ENCODE data around the gene ZNF174. TPM values are rescaled to one million over a fixed set of nuclear protein-coding genes. Genes with fewer than 3 reads are reported as not detected.

ZNF174 gene
- total RNA-seq, 2 experiments from 2014 or later: 9.8 to 10.5 TPM

DNA sequence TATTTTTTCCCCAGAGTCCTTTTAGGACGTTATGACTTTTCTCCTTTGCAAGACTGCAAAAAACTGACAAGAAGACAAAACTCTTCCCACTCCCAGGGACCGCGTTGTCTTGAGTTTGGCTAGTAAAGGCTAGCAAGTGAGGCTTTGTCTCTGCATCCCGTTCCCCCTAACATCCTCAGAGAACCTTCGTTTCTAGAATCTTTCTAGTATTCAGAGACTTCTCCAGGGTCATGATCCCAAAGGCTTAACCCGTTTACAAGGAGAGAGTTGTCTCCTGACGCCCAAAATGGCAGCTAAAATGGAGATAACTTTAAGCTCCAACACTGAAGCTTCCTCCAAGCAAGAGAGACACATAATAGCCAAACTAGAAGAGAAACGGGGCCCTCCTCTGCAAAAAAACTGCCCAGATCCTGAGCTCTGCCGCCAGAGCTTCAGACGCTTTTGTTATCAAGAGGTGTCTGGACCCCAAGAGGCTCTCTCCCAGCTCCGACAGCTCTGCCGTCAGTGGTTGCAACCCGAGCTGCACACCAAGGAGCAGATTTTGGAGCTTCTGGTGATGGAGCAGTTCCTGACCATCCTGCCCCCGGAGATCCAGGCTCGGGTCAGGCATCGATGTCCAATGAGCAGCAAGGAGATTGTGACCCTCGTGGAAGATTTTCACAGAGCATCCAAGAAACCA lies 843 bp downstream of the ZNF174 start:
- Mint-ChIP-seq H3K27me3 (no peaks in the 10 kb centered on the region), H3K9me3 (peaks cover 31% of the 10 kb centered on the region), H3K27ac (peak overlapping the region; percentile 77), H3K36me3 (peaks cover 71% of the 10 kb centered on the region), H3K4me3 (peak overlapping the region; percentile 97), H3K4me1 (peaks cover 23% of the 10 kb centered on the region)
- DNase-seq: no peak

DNA sequence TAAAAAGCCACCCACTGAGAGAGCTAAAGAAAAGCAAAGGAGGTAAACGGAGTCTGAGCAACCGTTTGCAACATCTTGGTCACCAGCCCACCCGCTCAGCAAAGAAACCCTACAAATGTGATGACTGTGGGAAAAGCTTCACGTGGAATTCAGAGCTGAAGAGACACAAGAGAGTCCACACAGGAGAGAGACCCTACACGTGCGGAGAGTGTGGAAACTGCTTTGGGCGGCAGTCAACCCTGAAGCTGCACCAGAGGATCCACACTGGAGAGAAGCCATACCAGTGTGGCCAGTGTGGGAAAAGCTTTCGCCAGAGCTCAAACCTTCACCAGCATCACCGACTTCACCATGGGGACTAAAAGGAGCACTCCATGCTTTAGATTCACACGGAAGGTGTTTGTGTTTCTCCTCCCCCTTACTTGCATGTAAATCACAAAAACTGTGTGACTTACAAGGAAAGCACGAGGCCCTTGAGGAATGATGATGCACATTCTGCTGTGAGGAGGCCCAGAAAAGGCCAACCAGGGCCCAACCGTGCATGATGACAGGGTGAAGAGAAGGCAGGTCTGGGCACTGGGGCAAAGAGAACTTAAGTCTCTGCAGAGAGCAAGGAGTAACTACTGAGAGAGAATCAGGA lies 7.7 kb downstream of the ZNF174 start:
- Mint-ChIP-seq H3K27me3 (no peaks in the 10 kb centered on the region), H3K4me1 (peaks cover 5% of the 10 kb centered on the region), H3K9me3 (peaks cover 50% of the 10 kb centered on the region)

GRCh38 chr16:3413730-3414379 lies 12.8 kb downstream of the ZNF174 start:
- no peaks in the 10 kb centered on the region for H3K4me1 Mint-ChIP-seq
- H3K27me3 Mint-ChIP-seq: no peaks in the 10 kb centered on the region
- H3K9me3 Mint-ChIP-seq: peaks cover 37% of the 10 kb centered on the region
- peaks cover 33% of the 10 kb centered on the region for H3K36me3 Mint-ChIP-seq
- no peak for DNase-seq
- no peak overlapping the region for H3K4me3 Mint-ChIP-seq
- H3K27ac Mint-ChIP-seq: no peak overlapping the region

More for the DNA sequence above, 7.7 kb downstream of the ZNF174 start:
- H3K36me3 Mint-ChIP-seq: peaks cover 76% of the 10 kb centered on the region
- no peak overlapping the region for H3K4me3 Mint-ChIP-seq
- H3K27ac Mint-ChIP-seq: no peak overlapping the region
- DNase-seq: no peak

DNA sequence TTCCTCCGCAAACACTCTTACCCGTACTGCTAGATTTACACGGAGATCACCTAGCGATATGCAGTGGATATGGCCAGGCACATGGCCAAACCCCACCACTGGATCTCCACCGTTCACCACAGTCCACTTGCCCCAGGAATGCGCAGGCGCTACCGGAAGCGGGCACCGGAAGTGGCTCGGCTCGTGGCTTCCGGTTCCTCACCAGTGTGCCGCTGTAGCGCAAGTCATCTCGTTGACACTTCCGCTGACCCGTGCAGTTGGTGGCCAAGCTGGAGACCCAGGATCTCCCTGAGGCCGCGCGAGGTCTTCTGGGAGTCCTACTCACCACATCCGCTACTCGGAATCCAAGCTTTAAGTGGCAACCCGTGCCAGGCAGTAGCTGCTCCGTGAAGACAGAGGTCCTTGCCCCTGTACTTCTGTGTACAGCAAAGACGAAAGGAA lies 30.8 kb downstream of the ZNF174 start:
- H3K4me1 Mint-ChIP-seq: peaks cover 13% of the 10 kb centered on the region
- H3K27me3 Mint-ChIP-seq: no peaks in the 10 kb centered on the region
- DNase-seq: peak; percentile 73
- peaks cover 16% of the 10 kb centered on the region for H3K36me3 Mint-ChIP-seq
- H3K9me3 Mint-ChIP-seq: peaks cover 7% of the 10 kb centered on the region
- H3K27ac Mint-ChIP-seq: peak overlapping the region; percentile 73
- peak overlapping the region; percentile 68 for H3K4me3 Mint-ChIP-seq

- no peaks in the 10 kb centered on the region for H3K27me3 Mint-ChIP-seq
- H3K27ac Mint-ChIP-seq: peak overlapping the region; percentile 8
- no peak overlapping the region for H3K4me3 Mint-ChIP-seq
- no peak for DNase-seq
- H3K36me3 Mint-ChIP-seq: peaks cover 26% of the 10 kb centered on the region
- H3K4me1 Mint-ChIP-seq: peaks cover 13% of the 10 kb centered on the region
- peaks cover 8% of the 10 kb centered on the region for H3K9me3 Mint-ChIP-seq
These were observed 33.4 kb downstream of the ZNF174 start for GRCh38 chr16:3434373-3434772.

GRCh38 chr16:3439637-3440036 lies 38.6 kb downstream of the ZNF174 start:
- Mint-ChIP-seq H3K27me3 (peaks cover 6% of the 10 kb centered on the region), H3K4me1 (peaks cover 14% of the 10 kb centered on the region), H3K9me3 (peaks cover 6% of the 10 kb centered on the region), H3K27ac (no peak overlapping the region), H3K4me3 (no peak overlapping the region), H3K36me3 (peaks cover 39% of the 10 kb centered on the region)
- no peak for DNase-seq

DNA sequence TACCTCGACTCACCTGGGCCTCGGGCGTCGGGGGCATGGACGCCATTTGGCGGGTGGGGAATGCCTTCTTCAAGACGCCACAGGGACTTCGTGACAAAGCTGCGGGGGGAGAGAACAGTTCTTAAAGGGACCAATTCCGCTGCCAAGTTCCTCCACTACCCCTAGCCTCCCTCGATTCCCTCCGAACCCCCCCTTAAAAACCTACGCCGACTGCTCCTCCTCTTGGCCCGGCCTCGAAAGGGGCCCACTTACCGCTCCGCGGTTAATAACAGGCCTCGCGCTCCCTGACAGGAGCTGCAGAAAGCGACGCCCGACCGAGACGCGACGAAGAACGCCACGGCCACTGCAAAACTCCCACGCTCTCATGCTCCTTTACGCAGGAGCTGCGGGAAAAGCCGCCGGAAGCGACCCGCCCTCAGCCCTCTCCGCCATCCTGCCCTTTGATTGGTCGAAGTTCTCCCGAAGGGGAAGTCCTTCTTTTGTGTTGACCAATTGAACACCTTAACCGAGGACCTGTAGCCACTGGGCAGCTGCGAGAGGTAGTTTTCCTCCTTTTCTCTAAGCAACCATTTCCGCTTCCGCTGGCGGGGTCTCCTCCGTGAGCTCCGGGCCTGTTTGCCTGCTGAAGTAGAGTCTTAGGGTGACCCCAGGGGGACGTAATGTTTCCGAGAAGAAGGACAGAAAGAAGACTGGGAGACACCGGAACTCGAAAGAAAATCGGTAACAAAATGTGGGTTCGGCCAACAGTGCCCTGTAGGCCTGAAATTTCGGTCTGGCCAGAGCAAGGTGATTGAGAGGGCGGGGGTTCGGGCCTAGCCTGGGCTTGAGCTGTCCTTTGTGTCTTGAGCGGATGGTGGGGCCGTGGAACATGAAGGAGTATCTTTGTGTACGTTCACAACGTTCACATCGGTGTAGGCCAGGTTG lies 42.4 kb downstream of the ZNF174 start, which contains the start of the genes NAA60 and ZNF597:
NAA60 (plus strand) TSS at position 573 of the 924 bp plus-strand sequence. CDS start 32,548 bp downstream, outside the sequence.
ZNF597 (minus strand) TSS at position 397 of the 924 bp plus-strand sequence; CDS start at position 46, 351 bp downstream.
- peaks cover 40% of the 10 kb centered on the region for H3K36me3 Mint-ChIP-seq
- peaks cover 16% of the 10 kb centered on the region for H3K4me1 Mint-ChIP-seq
- H3K9me3 Mint-ChIP-seq: peaks cover 6% of the 10 kb centered on the region
- H3K27me3 Mint-ChIP-seq: peaks cover 6% of the 10 kb centered on the region
- peak; percentile 82 for DNase-seq
- H3K4me3 Mint-ChIP-seq: peak within 1 kb of the TSS; percentile 97
- peak within 1 kb of the TSS; percentile 95 for H3K27ac Mint-ChIP-seq

GRCh38 chr16:3444032-3444388 lies 43.0 kb downstream of the ZNF174 start:
- peaks cover 40% of the 10 kb centered on the region for H3K36me3 Mint-ChIP-seq
- H3K9me3 Mint-ChIP-seq: peaks cover 6% of the 10 kb centered on the region
- peak overlapping the region; percentile 97 for H3K4me3 Mint-ChIP-seq
- peaks cover 6% of the 10 kb centered on the region for H3K27me3 Mint-ChIP-seq
- DNase-seq: peak; percentile 55
- H3K4me1 Mint-ChIP-seq: peaks cover 16% of the 10 kb centered on the region
- H3K27ac Mint-ChIP-seq: peak overlapping the region; percentile 95

DNA sequence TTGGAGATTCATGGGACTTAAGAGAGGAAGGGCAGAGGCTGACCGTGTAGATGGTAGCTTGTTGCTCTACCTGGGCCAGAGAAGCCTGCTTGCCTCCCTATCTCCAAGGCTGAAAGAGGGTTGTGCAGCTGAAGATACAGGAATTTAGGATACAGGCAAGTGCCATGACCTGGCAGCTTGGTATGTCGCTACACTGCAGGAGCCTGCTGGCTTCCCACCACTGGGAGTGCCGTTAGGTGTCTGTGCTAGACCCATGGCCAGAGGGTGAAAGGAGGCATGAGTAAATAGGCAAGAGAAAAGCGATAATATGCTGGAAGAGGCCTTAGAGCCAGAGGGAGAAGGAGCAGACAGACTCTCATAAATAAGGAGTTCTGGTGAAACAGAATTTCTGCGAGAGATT lies 53.1 kb downstream of the ZNF174 start:
- H3K36me3 Mint-ChIP-seq: peaks cover 8% of the 10 kb centered on the region
- H3K4me1 Mint-ChIP-seq: peaks cover 11% of the 10 kb centered on the region
- H3K9me3 Mint-ChIP-seq: no peaks in the 10 kb centered on the region
- H3K27ac Mint-ChIP-seq: peak overlapping the region; percentile 28
- H3K27me3 Mint-ChIP-seq: no peaks in the 10 kb centered on the region
- no peak for DNase-seq
- H3K4me3 Mint-ChIP-seq: no peak overlapping the region

DNA sequence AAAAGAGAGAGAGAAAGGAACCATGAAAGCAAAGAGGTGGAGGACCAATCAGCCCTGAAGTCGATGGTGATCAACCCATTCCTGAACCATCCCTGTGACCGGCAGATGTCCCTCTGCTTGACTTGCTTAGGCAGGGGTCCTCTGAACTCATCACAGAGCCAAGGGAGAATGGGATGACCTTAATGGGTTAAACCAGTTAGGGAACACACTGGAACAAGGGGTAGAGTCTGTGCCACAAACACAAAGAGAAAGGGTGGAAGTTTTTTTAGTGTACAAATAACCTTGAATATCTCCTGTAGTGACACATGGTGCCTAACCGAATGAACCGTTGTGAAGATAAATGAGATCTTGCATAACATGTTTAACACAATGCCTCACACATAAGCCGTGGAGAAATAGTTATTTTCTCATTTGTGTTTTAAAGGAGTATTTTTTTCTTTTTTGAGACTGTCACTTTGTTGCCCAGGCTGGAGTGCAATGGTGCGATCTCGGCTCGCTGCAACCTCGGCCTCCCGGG lies 53.7 kb downstream of the ZNF174 start:
- Mint-ChIP-seq H3K27me3 (no peaks in the 10 kb centered on the region), H3K4me3 (no peak overlapping the region), H3K36me3 (peaks cover 3% of the 10 kb centered on the region), H3K4me1 (peaks cover 17% of the 10 kb centered on the region), H3K9me3 (no peaks in the 10 kb centered on the region), H3K27ac (no peak overlapping the region)
- no peak for DNase-seq

DNA sequence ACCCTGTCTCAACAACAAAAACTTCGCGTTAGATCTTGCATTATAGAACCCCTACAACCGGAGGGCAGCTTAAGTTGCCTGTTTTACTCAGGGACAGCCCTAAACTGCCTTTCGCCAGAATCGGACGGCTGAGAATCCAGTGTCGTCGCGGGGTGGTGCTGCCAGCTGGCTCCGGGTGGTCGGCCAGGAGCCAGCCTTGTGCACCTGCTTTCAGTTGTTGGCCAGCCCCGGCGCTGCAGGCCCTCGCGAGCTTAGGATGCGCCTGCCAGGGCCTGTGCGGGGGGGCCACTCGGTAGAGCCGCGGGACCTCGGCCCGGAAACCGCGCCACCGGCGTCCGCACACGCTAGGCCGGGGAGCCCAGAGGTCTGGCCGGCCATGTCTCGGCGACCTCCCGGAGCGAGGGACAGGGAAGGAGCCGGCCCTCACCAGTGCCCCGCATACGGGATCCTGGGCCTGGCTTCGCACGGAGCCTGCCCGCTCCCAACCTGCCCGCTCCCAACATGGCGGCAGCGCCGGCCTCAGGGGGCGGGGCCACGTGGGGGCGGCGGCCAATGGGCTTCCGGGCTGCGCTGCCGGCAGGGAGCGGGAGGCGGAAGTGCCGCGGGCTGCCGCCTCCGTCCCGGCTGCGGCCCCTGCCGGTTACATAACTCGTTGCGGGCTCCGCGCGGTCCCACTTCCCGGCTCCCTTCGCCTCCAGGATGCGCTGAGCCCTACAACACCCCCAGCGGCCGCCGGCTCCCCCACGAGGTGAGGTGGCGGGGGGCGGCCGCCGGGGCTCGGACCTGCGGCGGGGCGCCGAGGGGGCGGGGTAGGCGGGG lies 56.6 kb downstream of the ZNF174 start:
- H3K27ac Mint-ChIP-seq: peak overlapping the region; percentile 91
- H3K4me1 Mint-ChIP-seq: peaks cover 40% of the 10 kb centered on the region
- no peaks in the 10 kb centered on the region for H3K27me3 Mint-ChIP-seq
- peak overlapping the region; percentile 84 for H3K4me3 Mint-ChIP-seq
- no peaks in the 10 kb centered on the region for H3K9me3 Mint-ChIP-seq
- peaks cover 2% of the 10 kb centered on the region for H3K36me3 Mint-ChIP-seq
- peak; percentile 96 for DNase-seq

DNA sequence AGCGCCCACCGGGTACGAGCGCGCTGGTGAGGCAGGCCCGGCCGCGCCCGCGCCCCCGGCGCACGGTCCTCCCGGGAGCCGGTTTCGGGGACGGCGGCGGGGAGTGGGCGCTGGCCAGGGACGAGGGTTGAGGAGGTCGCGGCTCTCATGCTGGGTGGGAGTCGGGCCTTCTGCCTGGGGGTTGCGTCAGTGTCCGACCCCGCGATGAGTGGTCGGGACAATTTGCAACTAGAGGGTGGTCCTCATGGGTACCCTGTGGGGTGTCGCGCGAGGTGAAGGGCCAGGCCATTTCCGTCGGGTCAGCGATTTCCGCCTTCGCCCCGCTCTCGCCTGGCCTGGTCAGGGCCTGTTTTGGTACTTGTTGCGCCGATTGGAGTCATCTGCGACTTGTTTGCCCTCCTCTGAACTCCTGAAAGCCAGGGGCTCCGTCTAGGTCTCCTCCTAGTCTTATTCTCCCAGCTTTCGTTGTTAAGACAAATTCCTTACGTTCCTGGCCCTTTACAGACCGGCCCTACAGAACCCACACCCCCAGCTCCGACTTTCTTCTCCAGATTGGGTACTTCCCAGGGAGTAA lies 57.4 kb downstream of the ZNF174 start:
- peak overlapping the region; percentile 88 for H3K27ac Mint-ChIP-seq
- H3K9me3 Mint-ChIP-seq: no peaks in the 10 kb centered on the region
- H3K36me3 Mint-ChIP-seq: peaks cover 2% of the 10 kb centered on the region
- peaks cover 40% of the 10 kb centered on the region for H3K4me1 Mint-ChIP-seq
- no peaks in the 10 kb centered on the region for H3K27me3 Mint-ChIP-seq
- H3K4me3 Mint-ChIP-seq: peak overlapping the region; percentile 79
- DNase-seq: no peak

DNA sequence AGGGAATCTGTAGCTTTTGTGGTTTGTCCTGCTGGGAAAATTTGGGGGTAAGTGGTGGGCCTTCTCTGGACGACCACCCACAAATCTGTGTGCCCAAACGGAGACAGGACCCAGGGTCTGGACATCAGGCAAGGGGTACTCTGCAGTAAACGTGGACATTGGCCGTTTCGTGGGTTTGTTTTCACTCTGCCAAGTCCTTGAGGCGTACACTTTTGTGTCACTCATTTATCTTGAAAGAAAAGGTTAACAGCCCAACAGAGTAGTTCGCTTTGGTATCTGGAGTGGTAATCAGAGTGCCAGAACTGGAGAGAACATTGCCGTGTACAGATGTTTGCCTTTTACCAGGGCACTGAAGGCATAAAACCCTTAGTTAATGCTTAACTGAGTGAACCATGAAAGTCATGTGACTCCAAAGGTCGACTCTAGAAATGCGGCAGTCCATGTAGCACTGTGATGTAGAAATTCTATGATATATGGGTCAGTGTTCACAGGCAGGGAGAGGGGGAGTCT lies 57.9 kb downstream of the ZNF174 start:
- H3K27me3 Mint-ChIP-seq: no peaks in the 10 kb centered on the region
- H3K9me3 Mint-ChIP-seq: no peaks in the 10 kb centered on the region
- H3K36me3 Mint-ChIP-seq: peaks cover 2% of the 10 kb centered on the region
- H3K4me1 Mint-ChIP-seq: peaks cover 43% of the 10 kb centered on the region
- H3K4me3 Mint-ChIP-seq: peak overlapping the region; percentile 79
- H3K27ac Mint-ChIP-seq: peak overlapping the region; percentile 88
- DNase-seq: no peak
